Cardiac septum (tissue), 1 donor: ENCODE data around the gene DENND1A. TPM values are rescaled to one million over a fixed set of nuclear protein-coding genes. Genes with fewer than 3 reads are reported as not detected.

Experiments used
- DNase-seq: peaks from one replicate; pipeline ENCODE4 v3.0.0-alpha.2; 2020; ENCODE audit warnings: low spot score
- intact Hi-C: fragments of 100-400 bp; cut with DNase I; formaldehyde crosslinking; loops from one replicate; pipeline ENCODE4 v1.14.0; 2022
- total RNA-seq: library from RNA; stranded (reverse); fragmentation: NEBNext Ultra II Directional; extraction: Animal tissue kit (Norgen Biotek cat#: 25700); gene quantifications from one replicate; pipeline ENCODE4 v1.2.1, GENCODE V29; 2021
- donor health status: DM: no; HTN: no; CAD: no.

The DENND1A gene
- total RNA-seq, 1 donor from 2014 or later, result 16.0 TPM

DNA sequence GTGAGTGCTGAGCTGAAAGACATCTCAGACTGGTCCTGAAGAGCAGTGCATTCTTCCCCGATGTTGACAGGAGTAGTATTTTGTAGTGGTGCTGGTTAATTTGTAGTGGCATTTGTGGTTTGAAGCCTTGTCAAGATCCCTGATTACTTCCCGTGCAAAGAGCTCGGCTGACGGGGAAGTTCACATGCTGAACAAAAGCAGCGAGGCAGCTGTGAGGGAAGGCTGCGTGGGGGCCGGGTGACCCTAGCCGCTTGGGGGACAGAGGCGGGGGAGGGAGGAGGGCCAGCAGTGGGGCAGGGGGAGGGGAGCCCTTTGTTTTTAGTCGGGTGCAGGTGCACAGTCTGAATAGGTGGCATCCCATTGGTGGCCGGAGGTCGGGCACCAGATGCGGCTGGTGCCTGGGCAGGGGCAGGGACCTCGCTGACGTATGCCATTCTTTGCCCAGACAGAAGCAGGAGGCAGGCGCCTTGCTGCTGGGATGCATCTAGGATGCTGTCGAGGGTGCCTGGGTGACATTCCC is 509.3 kb downstream of the DENND1A start:
- intact Hi-C loops, result no loop called here
- DNase-seq, result peak; percentile 41

- intact Hi-C loops, result no loop called here
These were observed 510.0 kb downstream of the DENND1A start for GRCh38 chr9:123419721-123420591.

GRCh38 chr9:123419091-123419490 is 510.8 kb downstream of the DENND1A start:
- intact Hi-C loops, result no loop called here
- peak; percentile 56 for DNase-seq

More at GRCh38 chr9:123419721-123420591, 510.0 kb downstream of the DENND1A start:
- DNase-seq, result peak; percentile 66

DNA sequence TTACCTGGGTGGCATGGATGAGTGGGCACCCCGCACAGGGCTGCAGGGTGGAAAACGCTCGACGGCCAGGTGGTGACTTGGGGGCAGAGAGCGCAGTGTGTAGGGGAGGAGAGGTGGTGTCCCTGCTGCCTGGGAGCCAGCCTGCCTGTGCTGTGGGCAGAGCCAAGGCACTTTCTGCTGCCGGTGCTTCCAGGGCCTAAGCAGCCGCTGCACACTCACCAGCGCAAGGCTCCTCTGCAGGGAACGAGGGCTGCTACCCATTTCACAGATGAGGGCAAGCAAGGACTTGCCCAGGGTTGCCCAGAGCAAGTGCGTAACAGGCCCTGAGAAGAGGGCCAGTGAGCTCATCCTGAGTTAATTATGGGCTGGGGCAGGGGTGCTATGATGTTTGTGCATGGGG is 511.4 kb downstream of the DENND1A start:
- no peak for DNase-seq
- intact Hi-C loops, result no loop called here

GRCh38 chr9:123418052-123418430 is 511.9 kb downstream of the DENND1A start:
- intact Hi-C loops, result no loop called here
- DNase-seq, result no peak

GRCh38 chr9:123417289-123418051 is 512.5 kb downstream of the DENND1A start:
- intact Hi-C loops, result no loop called here
- no peak for DNase-seq

- no peak for DNase-seq
- intact Hi-C loops, result no loop called here
These were observed 513.8 kb downstream of the DENND1A start for GRCh38 chr9:123416176-123416575.

DNA sequence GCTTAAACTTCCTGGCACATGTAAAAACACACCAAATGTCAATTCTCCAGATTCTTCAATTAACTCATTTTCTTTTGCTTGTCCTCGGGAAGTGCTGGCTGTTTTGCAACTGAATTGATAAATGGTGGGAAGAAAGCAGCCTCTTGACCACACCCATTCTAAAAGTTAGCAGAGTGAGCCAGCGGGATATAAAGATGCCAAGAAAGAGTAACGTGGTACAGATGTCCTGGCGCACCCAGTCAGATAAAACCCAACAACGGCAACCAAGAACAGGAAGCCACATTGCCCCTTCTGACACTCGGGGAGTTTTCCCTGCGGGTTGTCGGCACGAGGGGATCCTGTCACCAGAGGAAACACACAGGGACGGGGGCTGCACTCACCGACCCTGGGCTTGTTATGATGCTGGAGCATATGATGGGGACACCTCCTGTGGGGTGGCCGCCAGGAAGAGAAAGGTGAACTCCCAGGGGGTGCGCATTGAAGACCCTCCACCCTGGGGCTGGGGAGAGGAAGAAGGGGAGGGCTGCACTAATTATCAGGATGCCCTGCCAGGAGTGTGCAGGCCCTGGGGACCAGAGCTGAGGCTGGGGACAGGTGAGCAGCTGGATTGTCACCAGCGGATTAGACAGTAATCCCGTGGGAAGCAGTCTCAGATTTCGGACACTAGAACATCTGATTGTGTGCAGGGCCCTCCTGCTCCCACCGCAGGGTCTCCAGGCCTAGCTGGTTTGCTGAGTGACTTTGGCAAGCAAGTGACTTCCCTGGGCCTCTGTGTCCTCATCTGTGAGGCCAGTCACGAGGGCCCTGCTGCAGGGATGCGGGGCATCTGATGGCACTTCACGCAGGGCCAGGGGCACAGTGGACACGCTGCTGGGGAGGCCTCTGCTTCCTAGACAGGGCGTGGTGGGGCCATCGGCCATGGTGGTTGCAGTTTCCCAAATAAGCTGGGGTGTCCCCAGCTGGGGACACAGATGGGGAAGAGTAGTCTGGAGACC is 514.7 kb downstream of the DENND1A start:
- no peak for DNase-seq
- intact Hi-C loops, result no loop called here

- intact Hi-C loops, result no loop called here
- no peak for DNase-seq
These were observed 515.7 kb downstream of the DENND1A start for GRCh38 chr9:123414204-123414603.

GRCh38 chr9:123412171-123412820 is 517.6 kb downstream of the DENND1A start:
- intact Hi-C loops, result no loop called here
- DNase-seq, result no peak

GRCh38 chr9:123411636-123412035 is 518.3 kb downstream of the DENND1A start:
- no peak for DNase-seq
- intact Hi-C loops, result no loop called here

DNA sequence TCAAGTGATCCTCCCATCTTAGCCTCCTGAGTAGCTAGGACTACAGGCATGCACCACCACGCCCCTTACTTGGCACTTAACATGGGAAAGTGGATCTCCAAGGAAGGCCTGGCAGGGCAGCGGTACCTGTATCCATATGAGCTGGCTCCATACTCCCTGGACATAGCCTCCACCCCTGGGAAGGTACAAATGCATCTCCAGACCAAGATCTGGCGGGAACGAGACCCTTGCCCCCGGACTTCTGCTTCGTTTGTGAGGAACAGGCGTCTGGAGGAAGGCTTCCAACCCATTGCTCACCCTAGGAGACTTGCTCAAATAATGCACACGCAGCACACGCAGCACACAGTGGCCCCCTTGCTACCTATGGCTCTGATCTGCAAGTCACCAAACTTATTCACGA is 518.7 kb downstream of the DENND1A start:
- DNase-seq, result no peak
- intact Hi-C loops, result no loop called here

DNA sequence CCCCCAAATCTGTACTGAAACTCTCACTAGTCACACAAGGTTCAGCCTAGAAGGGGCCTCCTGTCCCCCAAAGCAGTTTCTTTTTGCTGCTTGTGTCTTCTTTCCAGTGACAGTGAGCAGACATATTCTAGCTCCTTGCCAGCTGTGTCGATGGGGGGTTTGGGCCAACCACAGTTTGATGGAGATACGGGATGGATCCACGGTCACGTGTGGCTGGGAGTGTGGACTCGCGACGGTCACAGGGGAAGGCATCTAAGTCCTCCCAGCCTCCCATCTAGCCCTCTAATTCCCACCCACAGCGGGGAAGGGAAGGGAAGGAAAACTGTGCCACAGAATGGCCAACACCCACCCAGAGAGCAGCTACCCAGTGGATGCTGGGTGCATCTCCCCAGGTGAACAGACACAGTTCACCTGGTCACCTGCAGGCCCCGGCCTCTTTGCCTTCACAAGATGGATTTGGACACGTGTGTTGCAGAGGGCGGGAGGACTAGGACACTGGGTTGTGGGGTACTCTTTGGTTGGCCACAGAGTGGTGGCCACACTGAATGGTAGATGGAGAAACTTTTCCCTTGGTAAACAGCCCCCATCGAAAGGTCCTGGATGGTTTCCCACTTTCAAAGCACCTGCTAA is 519.5 kb downstream of the DENND1A start:
- intact Hi-C loops, result no loop called here
- no peak for DNase-seq

DNA sequence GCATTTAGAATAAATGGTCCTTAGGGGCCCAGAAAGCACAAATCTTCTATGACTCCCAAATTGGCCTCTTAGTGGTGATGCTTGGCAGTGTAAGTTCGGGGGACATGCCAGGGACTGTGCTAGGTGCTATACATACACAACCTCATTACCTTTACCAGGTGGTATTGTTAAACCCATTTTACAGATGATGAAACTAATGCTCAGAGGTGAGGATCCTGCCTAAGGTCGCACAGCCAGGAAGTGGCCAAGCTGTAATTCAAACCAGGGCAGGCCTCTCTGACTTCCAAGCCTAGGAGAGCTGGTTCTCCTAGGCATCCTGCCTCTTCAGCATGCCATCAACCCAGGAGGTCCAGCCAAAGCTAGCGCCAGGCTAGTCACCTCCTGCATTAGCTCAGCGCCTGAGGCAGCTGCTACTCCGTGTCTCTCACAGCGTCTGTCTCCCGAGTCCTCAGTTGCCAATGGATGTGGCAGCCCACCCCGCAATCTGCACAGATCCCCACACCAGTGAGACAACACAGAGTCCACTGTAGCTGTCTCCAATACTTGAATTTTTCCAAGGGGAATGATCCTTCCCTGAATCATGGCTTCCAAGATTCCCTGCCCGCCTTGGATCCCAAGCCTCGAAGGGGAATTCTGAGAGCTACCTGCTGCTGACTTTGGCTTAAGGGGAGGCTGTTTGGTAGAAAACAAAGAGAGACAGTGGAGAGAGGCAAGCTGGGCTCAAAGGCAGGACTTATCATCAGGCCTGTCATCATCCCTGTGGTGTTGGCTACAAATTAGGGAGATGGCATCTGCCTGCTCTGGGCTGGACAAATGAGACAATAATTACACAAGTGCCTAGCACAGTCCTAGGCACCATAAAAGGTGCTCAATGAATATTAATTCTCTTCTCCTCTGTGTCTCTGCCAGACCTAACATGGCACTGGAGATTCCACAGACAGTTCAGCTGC is 521.3 kb downstream of the DENND1A start:
- DNase-seq, result no peak
- intact Hi-C loops, result no loop called here

GRCh38 chr9:123407217-123407851 is 522.6 kb downstream of the DENND1A start:
- intact Hi-C loops, result no loop called here
- no peak for DNase-seq

- no peak for DNase-seq
- intact Hi-C loops, result no loop called here
These were observed 523.2 kb downstream of the DENND1A start for GRCh38 chr9:123406691-123407216.

- intact Hi-C loops, result no loop called here
These were observed 523.9 kb downstream of the DENND1A start for GRCh38 chr9:123406016-123406415.

More at GRCh38 chr9:123406016-123406415, 523.9 kb downstream of the DENND1A start:
- no peak for DNase-seq
